H9 (cell line): ENCODE measurements around the gene ZNFX1. TPM values are rescaled to one million over a fixed set of nuclear protein-coding genes. Genes with fewer than 3 reads are reported as not detected.

ENCODE experiments used
- DNase-seq: peaks from one replicate; pipeline ENCODE4 v3.0.0-alpha.2; 2017
- H2AFZ ChIP-seq: one replicate; pipeline ENCODE4 v1.6.1; 2013; ENCODE audit warnings: mild to moderate bottlenecking, low read length, control low read depth, moderate library complexity
- H2AK5ac ChIP-seq: 2 replicates; pipeline ENCODE4 v1.6.1; 2013; ENCODE audit warnings: low read length, control low read depth, mixed read lengths; ENCODE audit not compliant: insufficient read length
- H2BK120ac ChIP-seq: one replicate; pipeline ENCODE4 v1.6.1; 2013; ENCODE audit warnings: low read depth, mild to moderate bottlenecking, low read length, control low read depth, inconsistent platforms; ENCODE audit not compliant: poor library complexity, severe bottlenecking
- H2BK12ac ChIP-seq: 2 replicates; pipeline ENCODE4 v1.6.1; 2013; ENCODE audit warnings: low read length, control low read depth, mixed read lengths, low read depth; ENCODE audit not compliant: insufficient read length
- H2BK15ac ChIP-seq: 2 replicates; pipeline ENCODE4 v1.6.1; 2013; ENCODE audit warnings: low read depth, low read length, control low read depth
- H2BK20ac ChIP-seq: one replicate; pipeline ENCODE4 v1.6.1; 2013; ENCODE audit warnings: low read depth, mild to moderate bottlenecking, low read length, control low read depth, inconsistent platforms; ENCODE audit not compliant: poor library complexity, severe bottlenecking
- H2BK5ac ChIP-seq: 2 replicates; pipeline ENCODE4 v1.6.1; 2013; ENCODE audit warnings: low read length, control low read depth, mixed read lengths; ENCODE audit not compliant: insufficient read length
- H3K14ac ChIP-seq: 2 replicates; pipeline ENCODE4 v1.6.1; 2013; ENCODE audit warnings: low read length, control low read depth; ENCODE audit not compliant: insufficient read depth
- H3K18ac ChIP-seq: 2 replicates; pipeline ENCODE4 v1.6.1; 2013; ENCODE audit warnings: low read depth, mild to moderate bottlenecking, mixed read lengths, low read length, control low read depth; ENCODE audit not compliant: insufficient read length
- H3K23ac ChIP-seq: 2 replicates; pipeline ENCODE4 v1.6.1; 2013; ENCODE audit warnings: low read length, control low read depth, mixed read lengths, low read depth; ENCODE audit not compliant: insufficient read length
- H3K23me2 ChIP-seq: 2 replicates; pipeline ENCODE4 v1.6.1; 2013; ENCODE audit warnings: low read depth, mild to moderate bottlenecking, mixed read lengths, low read length, control low read depth; ENCODE audit not compliant: insufficient read length, poor library complexity, severe bottlenecking
- H3K27ac ChIP-seq: 2 replicates; pipeline ENCODE4 v1.5.1; 2013; ENCODE audit warnings: low read length, control low read depth, mixed read lengths, low read depth; ENCODE audit not compliant: insufficient read length
- H3K27me3 ChIP-seq: 2 replicates; pipeline ENCODE4 v1.6.1; 2013; ENCODE audit warnings: low read length, control low read depth, inconsistent platforms; ENCODE audit not compliant: insufficient read depth
- H3K4ac ChIP-seq: 2 replicates; pipeline ENCODE4 v1.6.1; 2013; ENCODE audit warnings: low read depth, mild to moderate bottlenecking, control low read depth, inconsistent platforms, low read length, moderate library complexity
- H3K4me1 ChIP-seq: 2 replicates; pipeline ENCODE4 v1.6.1; 2013; ENCODE audit warnings: low read length, control low read depth, inconsistent platforms; ENCODE audit not compliant: insufficient read depth
- H3K4me2 ChIP-seq: 2 replicates; pipeline ENCODE4 v1.6.1; 2013; ENCODE audit warnings: low read length, control low read depth, mixed read lengths; ENCODE audit not compliant: insufficient read length, insufficient read depth
- H3K56ac ChIP-seq: 2 replicates; pipeline ENCODE4 v1.6.1; 2013; ENCODE audit warnings: low read depth, mild to moderate bottlenecking, mixed read lengths, low read length, control low read depth; ENCODE audit not compliant: insufficient read length
- H3K79me1 ChIP-seq: 2 replicates; pipeline ENCODE4 v1.6.1; 2013; ENCODE audit warnings: low read depth, mild to moderate bottlenecking, moderate library complexity, low read length, control low read depth, inconsistent platforms; ENCODE audit not compliant: insufficient read depth, poor library complexity, severe bottlenecking
- H3K79me2 ChIP-seq: 2 replicates; pipeline ENCODE4 v1.6.1; 2013; ENCODE audit warnings: low read length, control low read depth, inconsistent platforms; ENCODE audit not compliant: insufficient read depth
- H3K9ac ChIP-seq: 2 replicates; pipeline ENCODE4 v1.6.1; 2013; ENCODE audit warnings: low read length, control low read depth, mixed read lengths; ENCODE audit not compliant: insufficient read length; ENCODE audit errors: extremely low read depth
- H3K9me3 ChIP-seq: one replicate; pipeline ENCODE4 v1.6.1; 2013; ENCODE audit warnings: low read depth, low read length, inconsistent platforms; ENCODE audit not compliant: control insufficient read depth
- H3T11ph ChIP-seq: one replicate; pipeline ENCODE4 v1.6.1; 2013; ENCODE audit warnings: mild to moderate bottlenecking, low read length, control low read depth, inconsistent platforms
- H4K20me1 ChIP-seq: one replicate; pipeline ENCODE4 v1.6.1; 2013; ENCODE audit not compliant: control insufficient read depth, insufficient read length, insufficient read depth
- H4K5ac ChIP-seq: 2 replicates; pipeline ENCODE4 v1.6.1; 2013; ENCODE audit warnings: low read depth, mild to moderate bottlenecking, mixed read lengths, low read length, control low read depth; ENCODE audit not compliant: insufficient read length
- H4K8ac ChIP-seq: replicated peaks from 2 replicates; pipeline ENCODE4 v1.6.1; 2013; ENCODE audit warnings: low read length, control low read depth, mixed read lengths, low read depth; ENCODE audit not compliant: insufficient read length
- H4K91ac ChIP-seq: 2 replicates; pipeline ENCODE4 v1.6.1; 2013; ENCODE audit warnings: low read depth, mild to moderate bottlenecking, moderate library complexity, mixed read lengths, low read length, control low read depth; ENCODE audit not compliant: insufficient read length
- H3K27ac Mint-ChIP-seq, 3 experiments: 2 replicates in 2 of 3; 3 replicates in 1 of 3; pipeline ENCODE4 v1.8.0; 2020 to 2021; ENCODE audit warnings: mixed read lengths in 3 of 3, mild to moderate bottlenecking in 1 of 3, moderate library complexity in 1 of 3
- H3K27me3 Mint-ChIP-seq: 2 replicates; pipeline ENCODE4 v1.8.0; 2021; ENCODE audit warnings: low read depth, mild to moderate bottlenecking, moderate library complexity, mixed read lengths
- H3K36me3 Mint-ChIP-seq, 3 experiments: 2 replicates in 2 of 3; 3 replicates in 1 of 3; pipeline ENCODE4 v1.8.0; 2020 to 2021; ENCODE audit warnings: low read depth in 3 of 3, mixed read lengths in 3 of 3; ENCODE audit not compliant: insufficient read depth in 1 of 3
- H3K4me1 Mint-ChIP-seq, 2 experiments: 2 replicates each; pipeline ENCODE4 v1.8.0; 2020; ENCODE audit warnings: mixed read lengths in 2 of 2
- H3K4me3 Mint-ChIP-seq, 2 experiments: 2 replicates in 1 of 2; 3 replicates in 1 of 2; pipeline ENCODE4 v1.8.0; 2020 to 2021; ENCODE audit warnings: mild to moderate bottlenecking in 2 of 2, mixed read lengths in 2 of 2, moderate library complexity in 1 of 2
- H3K9me3 Mint-ChIP-seq, 2 experiments: 2 replicates in 1 of 2; 3 replicates in 1 of 2; pipeline ENCODE4 v1.8.0; 2020; ENCODE audit warnings: mild to moderate bottlenecking in 2 of 2, mixed read lengths in 2 of 2, moderate library complexity in 1 of 2
- CTCF ChIP-seq: fragments of 200-600 bp; sonication (generic); conservative IDR thresholded peaks from 3 replicates; pipeline ENCODE4 v1.8.0; 2021; ENCODE audit warnings: antibody characterized with exemption, mild to moderate bottlenecking
- WGBS: extraction: QIAGEN DNeasy Blood & Tissue Kit; methylation state at CpG from one replicate; pipeline ENCODE4 v1.1.7; 2013; ENCODE audit warnings: missing lambda C conversion rate, low lambda C conversion rate, mixed read lengths; ENCODE audit not compliant: insufficient read length; ENCODE audit errors: extremely low coverage; 5-methylcytosine and 5-hydroxymethylcytosine counted together
- total RNA-seq: library from RNA; stranded (reverse); gene quantifications from 2 replicates; pipeline ENCODE4 v1.2.1, GENCODE V29; 2021

ZNFX1 gene
- total RNA-seq, 1 experiment from 2014 or later: 13.3 TPM

GRCh38 chr20:49273696-49274277 lies 4.1 kb downstream of the ZNFX1 start:
- no CpG with 5 or more reads among the region's 8 CpGs for WGBS
- H3K36me3 Mint-ChIP-seq: peaks cover 42 to 67% (median 62%) of the 10 kb centered on the region in 3 experiments
- no peak overlapping the region for H3K27ac Mint-ChIP-seq
- Histone ChIP-seq H4K20me1 (no peaks in the 10 kb centered on the region), H3K27ac (no peak overlapping the region), H3K18ac (no peak overlapping the region), H3K79me2 (peaks cover 14% of the 10 kb centered on the region; the same call in 1 of the 2 replicates), H3K23me2 (peaks cover 11% of the 10 kb centered on the region), H2BK120ac (no peak overlapping the region), H3K4me1 (no peaks in the 10 kb centered on the region), H2AFZ (no peak overlapping the region), H3K9me3 (no peaks in the 10 kb centered on the region), H4K8ac (no peak overlapping the region), H3K56ac (no peak overlapping the region), H3K4ac (no peak overlapping the region), H3K4me2 (no peak overlapping the region), H3K23ac (no peak overlapping the region), H2AK5ac (no peak overlapping the region), H3K14ac (no peak overlapping the region), H4K91ac (no peak overlapping the region), H3T11ph (no peak overlapping the region), H2BK12ac (no peak overlapping the region), H4K5ac (no peak overlapping the region), H3K79me1 (peaks cover 6% of the 10 kb centered on the region), H2BK20ac (no peak overlapping the region), H2BK5ac (no peak overlapping the region), H2BK15ac (no peak overlapping the region), H3K27me3 (no peaks in the 10 kb centered on the region), H3K9ac (no peak overlapping the region)
- no peak overlapping the region for H3K4me3 Mint-ChIP-seq
- peaks cover 4 to 16% of the 10 kb centered on the region in 2 experiments; a peak in 4 of 5 replicates for H3K9me3 Mint-ChIP-seq
- no peak for TF ChIP-seq CTCF
- DNase-seq: no peak
- H3K27me3 Mint-ChIP-seq: peaks cover 5% of the 10 kb centered on the region; the same call in 1 of the 2 replicates
- peaks cover 8 to 10% of the 10 kb centered on the region in 2 experiments for H3K4me1 Mint-ChIP-seq
